BLaER1 treated with 17β-estradiol and CSF1 and Interleukin-3, amounts not matched to agents 10 nM and 100 nM (cell line): ENCODE data around the gene SLC6A19.
A peak's percentile ranks its signal among the peaks of the same experiment; 100 is the strongest.

Experiments used
- H3K27ac ChIP-seq, 11 experiments: shearing (Covaris generic); formaldehyde crosslinking; 2 replicates each; pipeline ENCODE4 v1.8.1; 2022
- H3K27me3 ChIP-seq, 11 experiments: shearing (Covaris generic); formaldehyde crosslinking; 2 replicates each; pipeline ENCODE4 v1.8.1; 2022
- H3K36me3 ChIP-seq, 11 experiments: shearing (Covaris generic); formaldehyde crosslinking; 2 replicates each; pipeline ENCODE4 v1.8.1; 2022
- H3K4me1 ChIP-seq, 10 experiments: shearing (Covaris generic); formaldehyde crosslinking; 2 replicates each; pipeline ENCODE4 v1.8.1; 2022
- H3K4me2 ChIP-seq, 11 experiments: shearing (Covaris generic); formaldehyde crosslinking; 2 replicates each; pipeline ENCODE4 v1.8.1; 2022
- H3K4me3 ChIP-seq, 10 experiments: shearing (Covaris generic); formaldehyde crosslinking; 2 replicates each; pipeline ENCODE4 v1.8.1; 2022
- H3K9ac ChIP-seq, 11 experiments: shearing (Covaris generic); formaldehyde crosslinking; 2 replicates each; pipeline ENCODE4 v1.8.1; 2022
- H3K9me3 ChIP-seq, 11 experiments: shearing (Covaris generic); formaldehyde crosslinking; replicated peaks in 1 of 11; 2 replicates each; pipeline ENCODE4 v1.8.1; 2022
- H4K20me1 ChIP-seq, 11 experiments: shearing (Covaris generic); formaldehyde crosslinking; 2 replicates each; pipeline ENCODE4 v1.8.1; 2022
- Cebpa-rat ChIP-seq, 11 experiments: shearing (Covaris generic); IDR thresholded peaks; 2 replicates each; pipeline ENCODE4 v1.8.1; 2022

Gene SLC6A19

GRCh38 chr5:1221721-1222120 is 20.3 kb downstream of the SLC6A19 start:
- TF ChIP-seq Cebpa-rat (IDR thresholded peaks at IDR 0.05), result no peak
- Histone ChIP-seq H4K20me1 (peaks cover 0 to 23% (median 0%) of the 10 kb centered on the region in 11 experiments; a peak in 3 of 22 replicates), H3K4me2 (no peak overlapping the region), H3K9me3 (peaks cover 0 to 3% (median 0%) of the 10 kb centered on the region in 11 experiments; a peak in 1 of 22 replicates), H3K36me3 (no peaks in the 10 kb centered on the region), H3K4me1 (peaks cover 0 to 13% (median 0%) of the 10 kb centered on the region in 10 experiments; a peak in 8 of 20 replicates), H3K4me3 (no peak overlapping the region), H3K27ac (no peak overlapping the region), H3K9ac (no peak overlapping the region), H3K27me3 (peaks cover 0 to 4% (median 0%) of the 10 kb centered on the region in 11 experiments; a peak in 1 of 22 replicates)

GRCh38 chr5:1222147-1222546 is 20.8 kb downstream of the SLC6A19 start:
- Histone ChIP-seq H3K9ac (no peak overlapping the region), H3K4me2 (no peak overlapping the region), H3K27me3 (peaks cover 0 to 4% (median 0%) of the 10 kb centered on the region in 11 experiments; a peak in 1 of 22 replicates), H4K20me1 (peaks cover 0 to 25% (median 0%) of the 10 kb centered on the region in 11 experiments; a peak in 3 of 22 replicates), H3K36me3 (no peaks in the 10 kb centered on the region), H3K4me1 (peaks cover 0 to 13% (median 0%) of the 10 kb centered on the region in 10 experiments; a peak in 8 of 20 replicates), H3K27ac (no peak overlapping the region), H3K9me3 (no peaks in the 10 kb centered on the region), H3K4me3 (no peak overlapping the region)
- no peak for TF ChIP-seq Cebpa-rat (IDR thresholded peaks at IDR 0.05)

- no peak overlapping the region for H3K9ac ChIP-seq
- H3K4me2 ChIP-seq, result no peak overlapping the region
- no peaks in the 10 kb centered on the region for H3K9me3 ChIP-seq
- H3K36me3 ChIP-seq, result no peaks in the 10 kb centered on the region
- TF ChIP-seq Cebpa-rat (IDR thresholded peaks at IDR 0.05), result no peak
- no peak overlapping the region for H3K4me3 ChIP-seq
- H3K27me3 ChIP-seq, result peaks cover 0 to 4% (median 0%) of the 10 kb centered on the region in 11 experiments; a peak in 1 of 22 replicates
- H3K27ac ChIP-seq, result no peak overlapping the region
- peaks cover 0 to 27% (median 0%) of the 10 kb centered on the region in 11 experiments; a peak in 3 of 22 replicates for H4K20me1 ChIP-seq
- H3K4me1 ChIP-seq, result peaks cover 0 to 13% (median 0%) of the 10 kb centered on the region in 10 experiments; a peak in 8 of 20 replicates
Measured at GRCh38 chr5:1222621-1223277, 21.4 kb downstream of the SLC6A19 start.

GRCh38 chr5:1223278-1223670 is 21.9 kb downstream of the SLC6A19 start:
- Histone ChIP-seq H3K4me3 (no peak overlapping the region), H3K36me3 (no peaks in the 10 kb centered on the region), H3K4me2 (no peak overlapping the region), H4K20me1 (peaks cover 0 to 27% (median 0%) of the 10 kb centered on the region in 11 experiments; a peak in 3 of 22 replicates), H3K9me3 (no peaks in the 10 kb centered on the region), H3K9ac (no peak overlapping the region), H3K4me1 (peaks cover 0 to 13% (median 0%) of the 10 kb centered on the region in 10 experiments; a peak in 8 of 20 replicates), H3K27ac (no peak overlapping the region), H3K27me3 (peaks cover 0 to 4% (median 0%) of the 10 kb centered on the region in 11 experiments; a peak in 2 of 22 replicates)
- TF ChIP-seq Cebpa-rat (IDR thresholded peaks at IDR 0.05), result no peak

DNA sequence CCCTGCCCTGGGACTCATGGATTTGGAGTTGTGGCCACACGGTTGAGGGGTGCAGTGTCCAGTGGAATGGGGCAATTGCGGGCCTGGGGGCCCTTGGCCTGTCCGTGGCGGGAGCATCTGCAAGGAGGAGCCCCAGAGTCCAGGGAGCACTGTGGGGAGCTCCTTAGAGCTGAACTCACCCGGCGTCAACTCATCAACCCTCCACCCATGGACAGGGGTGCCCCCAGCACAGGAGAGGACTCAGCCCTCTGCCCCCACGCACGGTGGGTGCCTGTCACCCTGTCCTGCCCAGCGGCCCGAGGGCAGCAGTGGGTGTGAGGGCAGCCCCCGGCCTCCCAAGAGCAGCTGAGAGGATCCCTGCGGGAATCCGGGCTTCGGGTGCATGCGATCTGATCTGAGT is 23.2 kb downstream of the SLC6A19 start:
- Histone ChIP-seq H3K9me3 (no peaks in the 10 kb centered on the region), H3K4me1 (peaks cover 0 to 13% (median 0%) of the 10 kb centered on the region in 10 experiments; a peak in 8 of 20 replicates), H3K4me3 (no peak overlapping the region), H3K36me3 (no peaks in the 10 kb centered on the region), H3K4me2 (no peak overlapping the region), H4K20me1 (peaks cover 0 to 27% (median 0%) of the 10 kb centered on the region in 11 experiments; a peak in 3 of 22 replicates), H3K27me3 (peaks cover 0 to 4% (median 0%) of the 10 kb centered on the region in 11 experiments; a peak in 2 of 22 replicates), H3K27ac (no peak overlapping the region), H3K9ac (no peak overlapping the region)
- no peak for TF ChIP-seq Cebpa-rat (IDR thresholded peaks at IDR 0.05)

GRCh38 chr5:1225081-1225480 is 23.7 kb downstream of the SLC6A19 start, which contains the start of gene SLC6A18:
Gene SLC6A18, plus strand, starts transcription at chr5:1225381. Its CDS starts 97 bp downstream, at chr5:1225478.
- no peak within 1 kb of the TSS for H3K4me3 ChIP-seq
- H3K27me3 ChIP-seq, result peaks cover 0 to 5% (median 0%) of the 10 kb centered on the region in 11 experiments; a peak in 3 of 22 replicates
- H3K4me2 ChIP-seq, result peak within 1 kb of the TSS in 3 of 11 experiments; percentile 15 to 20 (median 15); a peak in 3 of 22 replicates
- peaks cover 0 to 27% (median 0%) of the 10 kb centered on the region in 11 experiments; a peak in 4 of 22 replicates for H4K20me1 ChIP-seq
- H3K9ac ChIP-seq, result no peak within 1 kb of the TSS
- H3K27ac ChIP-seq, result no peak within 1 kb of the TSS
- H3K36me3 ChIP-seq, result no peaks in the 10 kb centered on the region
- peaks cover 0 to 15% (median 2%) of the 10 kb centered on the region in 10 experiments; a peak in 11 of 20 replicates for H3K4me1 ChIP-seq
- no peak for TF ChIP-seq Cebpa-rat (IDR thresholded peaks at IDR 0.05)
- no peaks in the 10 kb centered on the region for H3K9me3 ChIP-seq

DNA sequence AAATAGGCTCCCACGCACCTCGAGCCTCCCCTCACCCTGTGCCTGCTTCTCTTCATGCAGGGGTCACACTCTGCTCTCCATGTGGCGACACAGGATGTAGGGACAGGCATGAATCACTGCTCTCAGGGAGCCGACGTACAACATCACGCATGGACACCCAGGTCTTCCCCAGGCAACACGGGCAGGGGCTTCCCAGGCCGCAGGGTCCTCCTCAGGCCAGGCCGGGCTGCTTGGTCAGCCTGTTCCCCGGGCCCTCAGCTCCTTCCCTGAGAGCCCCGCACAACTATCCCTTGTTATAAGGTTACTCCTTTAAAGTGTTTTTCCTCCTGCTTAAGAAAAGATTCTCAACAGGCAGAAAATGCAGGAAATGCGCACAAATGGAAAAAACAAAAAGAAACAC is 24.8 kb downstream of the SLC6A19 start:
- Histone ChIP-seq H3K36me3 (no peaks in the 10 kb centered on the region), H3K4me2 (peak overlapping the region in 3 of 11 experiments; percentile 15 to 20 (median 15); a peak in 3 of 22 replicates), H3K27ac (no peak overlapping the region), H4K20me1 (peaks cover 0 to 27% (median 2%) of the 10 kb centered on the region in 11 experiments; a peak in 5 of 22 replicates), H3K4me3 (no peak overlapping the region), H3K4me1 (peaks cover 0 to 27% (median 13%) of the 10 kb centered on the region in 10 experiments; a peak in 17 of 20 replicates), H3K9me3 (no peaks in the 10 kb centered on the region), H3K9ac (no peak overlapping the region), H3K27me3 (peaks cover 0 to 7% (median 0%) of the 10 kb centered on the region in 11 experiments; a peak in 3 of 22 replicates)
- TF ChIP-seq Cebpa-rat (IDR thresholded peaks at IDR 0.05), result no peak

GRCh38 chr5:1226839-1227581 is 25.6 kb downstream of the SLC6A19 start:
- Histone ChIP-seq H3K4me2 (peak overlapping the region in 1 of 11 experiments; percentile 20; a peak in 1 of 22 replicates), H3K9me3 (no peaks in the 10 kb centered on the region), H3K4me3 (no peak overlapping the region), H3K4me1 (peaks cover 7 to 35% (median 21%) of the 10 kb centered on the region in 10 experiments; a peak in 18 of 20 replicates), H3K27me3 (peaks cover 0 to 7% (median 0%) of the 10 kb centered on the region in 11 experiments; a peak in 3 of 22 replicates), H3K36me3 (no peaks in the 10 kb centered on the region), H3K27ac (no peak overlapping the region), H3K9ac (no peak overlapping the region), H4K20me1 (peaks cover 0 to 32% (median 4%) of the 10 kb centered on the region in 11 experiments; a peak in 6 of 22 replicates)
- no peak for TF ChIP-seq Cebpa-rat (IDR thresholded peaks at IDR 0.05)
